ENCODE results near the gene UBTD1. TPM values are rescaled to one million over a fixed set of nuclear protein-coding genes. Genes with fewer than 3 reads are reported as not detected.

UBTD1 gene
- total RNA-seq, 6 donors from 2014 or later: 40.6 to 93.1 (median 67.3) TPM

GRCh38 chr10:97485647-97486281, 13.0 kb upstream of the UBTD1 start:
- H3K4me1 ChIP-seq: peaks cover 6 to 29% (median 16%) of the 10 kb centered on the region in 4 donors
- H3K9me3 ChIP-seq: no peaks in the 10 kb centered on the region
- no peak overlapping the region for H3K27ac ChIP-seq
- H3K4me3 ChIP-seq: no peak overlapping the region
- DNase-seq (no peak), ATAC-seq (ENCODE audit: low FRiP score in 2 of 2) (no peak)
- 90 to 97% methylated on average over 4 of the region's 4 CpGs for WGBS, 2 donors
- H3K27me3 ChIP-seq: no peaks in the 10 kb centered on the region
- TF ChIP-seq POLR2AphosphoS5 (IDR thresholded peaks at IDR 0.05): no peak
- TF ChIP-seq CTCF (IDR thresholded peaks at IDR 0.05): no peak
- no peak for TF ChIP-seq EP300 (IDR thresholded peaks at IDR 0.05)
- no peak for TF ChIP-seq POLR2A (IDR thresholded peaks at IDR 0.05)
- H3K36me3 ChIP-seq: peaks cover 0 to 30% (median 5%) of the 10 kb centered on the region in 4 donors

- Histone ChIP-seq H3K27me3 (no peaks in the 10 kb centered on the region), H3K9me3 (no peaks in the 10 kb centered on the region), H3K36me3 (peaks cover 0 to 11% (median 1%) of the 10 kb centered on the region in 4 donors), H3K4me3 (no peak overlapping the region), H3K4me1 (peaks cover 21 to 50% (median 25%) of the 10 kb centered on the region in 4 donors), H3K27ac (peak overlapping the region in 3 of 4 donors; percentile 50 to 61 (median 59))
- WGBS, 2 donors: 55 to 56% methylated on average over 2 of the region's 2 CpGs
- DNase-seq: peak in 1 of 2 donors; percentile 78
- peak; percentile 56 to 82 for ATAC-seq (ENCODE audit: low FRiP score in 2 of 2)
- peak in 1 of 2 donors; percentile 39 for TF ChIP-seq POLR2AphosphoS5 (IDR thresholded peaks at IDR 0.05)
- peak in 1 of 4 donors; percentile 60 for TF ChIP-seq EP300 (IDR thresholded peaks at IDR 0.05)
- no peak for TF ChIP-seq POLR2A (IDR thresholded peaks at IDR 0.05)
- TF ChIP-seq CTCF (IDR thresholded peaks at IDR 0.05): no peak
Observed at GRCh38 chr10:97490592-97490991, 8.1 kb upstream of the UBTD1 start.

GRCh38 chr10:97494151-97494550, 4.6 kb upstream of the UBTD1 start:
- 39 to 49% methylated on average over 2 of the region's 2 CpGs for WGBS, 2 donors
- H3K4me1 ChIP-seq: peaks cover 33 to 58% (median 40%) of the 10 kb centered on the region in 4 donors
- ATAC-seq (ENCODE audit: low FRiP score in 2 of 2) (no peak), DNase-seq (no peak)
- peaks cover 0 to 4% (median 1%) of the 10 kb centered on the region in 4 donors for H3K36me3 ChIP-seq
- H3K4me3 ChIP-seq: no peak overlapping the region
- H3K27ac ChIP-seq: peak overlapping the region in 2 of 4 donors; percentile 9 to 56
- no peaks in the 10 kb centered on the region for H3K9me3 ChIP-seq
- TF ChIP-seq POLR2AphosphoS5 (IDR thresholded peaks at IDR 0.05) (no peak), CTCF (IDR thresholded peaks at IDR 0.05) (no peak), POLR2A (IDR thresholded peaks at IDR 0.05) (no peak), EP300 (IDR thresholded peaks at IDR 0.05) (no peak)
- H3K27me3 ChIP-seq: no peaks in the 10 kb centered on the region

GRCh38 chr10:97494863-97495506, 3.7 kb upstream of the UBTD1 start:
- Histone ChIP-seq H3K27me3 (no peaks in the 10 kb centered on the region), H3K36me3 (peaks cover 0 to 4% (median 1%) of the 10 kb centered on the region in 4 donors), H3K9me3 (no peaks in the 10 kb centered on the region), H3K27ac (peak overlapping the region; percentile 1 to 66 (median 59)), H3K4me1 (peaks cover 33 to 54% (median 42%) of the 10 kb centered on the region in 4 donors), H3K4me3 (no peak overlapping the region)
- DNase-seq: no peak
- ATAC-seq (ENCODE audit: low FRiP score in 2 of 2): no peak
- 37 to 42% methylated on average over 7 of the region's 7 CpGs for WGBS, 2 donors
- TF ChIP-seq POLR2AphosphoS5 (IDR thresholded peaks at IDR 0.05): no peak
- TF ChIP-seq EP300 (IDR thresholded peaks at IDR 0.05): no peak
- no peak for TF ChIP-seq POLR2A (IDR thresholded peaks at IDR 0.05)
- no peak for TF ChIP-seq CTCF (IDR thresholded peaks at IDR 0.05)
